ENCODE measurements around the gene TCF20.

The TCF20 gene

DNA sequence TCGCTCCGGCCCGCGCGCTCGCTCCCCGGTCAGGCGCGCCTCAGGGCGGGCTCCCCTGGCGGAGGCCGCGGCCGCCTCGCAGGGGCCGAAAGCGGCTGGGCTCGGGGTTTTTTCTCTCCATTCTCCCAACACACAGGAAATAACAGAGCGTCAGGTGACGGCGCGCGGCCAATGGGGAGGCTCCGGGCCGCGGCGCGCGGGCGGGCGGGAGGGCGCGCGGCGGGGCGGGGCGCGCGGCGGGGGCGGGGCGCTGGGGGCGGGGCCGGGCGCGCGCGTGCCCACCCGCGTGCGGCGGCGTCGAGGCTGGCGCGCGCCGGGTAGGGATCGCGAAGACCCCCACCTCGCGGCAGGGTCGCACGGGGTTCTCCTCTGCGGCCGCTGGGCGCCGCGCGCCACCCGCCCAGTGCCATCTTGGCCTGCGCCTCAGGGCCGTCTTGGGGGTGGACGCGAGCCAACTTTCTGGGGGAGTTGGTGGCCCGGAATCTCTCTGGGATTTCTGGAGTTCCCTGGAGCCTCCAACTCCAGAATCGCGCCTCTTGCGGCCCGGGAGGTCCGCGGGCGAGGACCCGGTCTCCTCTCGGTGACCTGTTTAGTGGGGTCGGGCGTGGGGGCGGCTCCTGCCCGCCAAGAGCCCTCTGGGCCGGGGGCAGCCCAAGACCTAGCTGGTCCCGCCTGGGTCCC, at the start of gene TCF20:
Gene TCF20, minus strand, starts transcription at position 144 of the 681 bp plus-strand sequence. CDS start 55,348 bp downstream, outside the sequence.
- peak; percentile 74 for DNase-seq

DNA sequence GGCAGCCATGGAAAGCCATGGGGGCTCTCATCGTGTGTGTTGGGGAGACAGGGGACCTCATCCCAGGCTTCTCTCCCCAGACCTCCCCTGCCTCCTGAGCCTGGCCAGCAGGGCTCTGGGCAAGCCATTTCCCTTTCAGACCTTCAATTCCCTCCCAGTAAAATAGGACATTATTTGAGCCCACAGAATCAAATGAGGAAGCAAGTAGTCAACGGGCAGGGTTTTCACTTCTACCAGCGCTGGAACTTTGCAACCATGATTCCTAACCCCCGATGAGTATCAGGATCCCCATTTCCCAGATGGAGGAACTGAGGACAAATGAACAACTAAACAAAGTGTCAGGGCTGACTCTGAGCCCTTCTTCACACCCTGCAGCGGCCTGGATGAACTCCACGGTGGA, 48.9 kb upstream of the TCF20 start:
- DNase-seq: no peak

DNA sequence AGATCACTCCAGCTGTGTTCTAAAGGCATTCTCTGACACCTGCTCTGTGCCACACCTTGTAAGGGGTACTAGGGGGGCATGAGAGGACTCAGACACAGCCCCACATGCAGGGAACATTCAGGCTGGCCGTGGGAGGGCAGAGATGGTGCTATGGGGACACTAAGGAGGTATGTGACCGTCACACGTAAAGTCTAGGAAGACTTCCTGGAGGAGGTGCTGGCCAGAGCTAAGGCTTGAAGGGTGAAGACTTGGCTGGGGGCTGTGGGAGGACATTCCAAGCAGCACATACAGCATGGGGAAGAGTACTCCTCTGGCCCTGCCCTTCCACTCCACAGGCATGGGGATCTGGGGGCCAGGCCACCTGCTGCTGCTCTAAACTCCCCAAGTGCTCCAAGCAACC, 48.5 kb upstream of the TCF20 start:
- DNase-seq: no peak

DNA sequence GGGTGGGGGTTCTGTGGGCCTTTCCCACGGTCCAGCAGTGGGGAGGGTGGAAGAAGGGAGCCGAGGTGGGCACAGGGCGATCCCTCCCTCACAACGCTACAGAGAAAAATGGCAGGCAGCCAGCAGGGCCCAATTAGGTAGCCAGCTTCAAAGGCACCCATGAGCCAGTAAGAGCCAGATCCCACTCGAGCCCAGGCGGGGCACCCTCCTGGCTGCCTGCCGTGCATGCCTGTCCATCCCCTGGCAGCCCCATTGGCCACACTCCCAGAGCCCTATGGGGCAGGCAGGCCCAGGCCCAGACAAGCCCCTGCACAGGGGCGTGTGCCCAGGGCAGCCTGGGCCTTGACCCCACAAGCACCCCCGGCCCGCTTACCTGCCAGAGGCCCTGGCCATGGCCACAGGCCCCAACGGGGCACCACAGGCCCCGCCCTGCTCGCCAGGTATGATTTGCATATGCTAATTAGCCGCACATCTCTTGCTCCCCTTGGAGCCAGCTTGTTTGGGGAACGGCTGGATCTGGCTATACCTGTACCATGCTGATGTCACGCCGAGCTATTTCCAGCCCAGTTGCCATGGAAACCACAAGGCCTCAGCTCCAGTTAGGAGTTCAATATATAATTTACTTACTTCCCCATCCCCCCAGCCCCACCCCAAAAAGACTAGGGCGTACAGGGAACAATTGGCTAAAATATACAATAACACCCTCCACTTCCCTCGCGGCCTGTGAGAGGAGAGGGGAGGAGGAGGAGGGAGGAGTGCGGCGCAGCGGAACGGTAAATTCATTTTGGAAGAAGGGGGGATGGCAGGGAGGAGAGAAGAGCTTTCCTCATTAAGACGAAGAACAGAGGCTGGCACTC, 47.5 kb upstream of the TCF20 start:
- DNase-seq: no peak

DNA sequence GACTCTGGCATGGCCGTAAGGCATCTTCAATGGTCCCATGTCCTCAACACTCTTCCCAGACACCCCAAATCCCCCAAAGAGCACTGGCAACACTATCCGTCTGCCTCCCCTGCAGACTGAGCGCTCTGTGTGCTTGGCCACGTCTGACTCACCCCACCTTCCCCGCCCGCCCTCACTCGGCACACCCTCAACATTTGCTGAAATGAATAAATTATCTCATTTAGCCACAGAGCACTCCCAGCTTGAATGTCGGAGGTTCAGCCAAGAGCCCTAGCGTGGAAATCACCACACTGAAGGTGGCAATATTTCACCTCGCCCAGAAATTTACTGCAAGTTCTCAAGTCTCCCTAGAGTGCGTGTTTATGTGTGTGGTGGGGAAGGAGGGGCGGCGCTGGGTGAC, 46.6 kb upstream of the TCF20 start:
- DNase-seq: no peak

DNA sequence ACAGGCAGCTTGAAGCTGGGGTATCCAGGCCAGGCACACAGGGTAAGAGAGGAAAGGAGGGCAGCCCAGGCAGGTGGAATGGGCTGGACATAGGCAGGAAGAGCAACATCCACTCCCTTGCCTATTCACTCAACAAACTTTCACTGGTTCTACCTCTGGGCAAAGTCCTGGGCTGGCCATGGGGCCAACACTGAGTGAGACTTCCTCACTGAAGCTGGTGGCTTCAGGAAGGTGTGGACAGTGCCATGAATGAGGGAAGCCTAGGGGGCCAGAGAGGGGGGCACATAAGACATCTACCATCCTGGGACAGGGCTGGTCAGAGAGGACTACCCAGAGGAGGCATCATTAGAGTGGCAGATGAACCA, 44.9 kb upstream of the TCF20 start:
- DNase-seq: no peak

DNA sequence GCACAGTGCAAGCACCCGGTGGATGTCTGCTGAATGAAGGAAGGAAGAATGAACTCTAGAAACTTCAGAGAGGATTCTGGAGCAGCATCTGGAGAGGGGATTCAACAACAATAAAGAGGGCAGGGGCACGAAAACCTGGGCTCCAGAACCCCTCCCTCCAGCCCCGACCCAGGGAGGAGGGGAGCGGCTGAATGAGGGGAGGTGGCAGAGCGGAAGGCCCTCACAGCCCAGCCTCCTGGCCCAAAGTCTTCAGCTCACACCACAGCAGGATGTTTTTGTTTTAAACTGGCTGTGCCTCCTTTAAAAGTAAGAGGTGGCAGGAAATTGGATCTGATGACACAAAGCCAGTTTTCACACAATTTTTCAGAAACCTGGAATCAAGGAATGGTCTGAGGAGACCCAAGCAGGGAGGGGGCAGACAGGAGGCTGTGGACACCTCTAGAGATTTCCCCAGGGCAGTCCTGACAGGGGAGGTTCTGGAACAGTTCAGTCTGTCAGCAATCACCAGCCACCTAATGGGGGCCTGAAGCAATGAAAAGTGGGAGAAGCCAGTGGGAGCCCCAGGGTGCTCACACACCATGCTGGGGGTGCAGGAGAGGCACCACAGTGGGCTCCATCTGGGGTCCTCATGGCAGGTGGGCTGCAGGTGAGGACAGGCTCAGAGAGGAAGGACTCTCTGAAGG, 44.4 kb upstream of the TCF20 start:
- no peak for DNase-seq

DNA sequence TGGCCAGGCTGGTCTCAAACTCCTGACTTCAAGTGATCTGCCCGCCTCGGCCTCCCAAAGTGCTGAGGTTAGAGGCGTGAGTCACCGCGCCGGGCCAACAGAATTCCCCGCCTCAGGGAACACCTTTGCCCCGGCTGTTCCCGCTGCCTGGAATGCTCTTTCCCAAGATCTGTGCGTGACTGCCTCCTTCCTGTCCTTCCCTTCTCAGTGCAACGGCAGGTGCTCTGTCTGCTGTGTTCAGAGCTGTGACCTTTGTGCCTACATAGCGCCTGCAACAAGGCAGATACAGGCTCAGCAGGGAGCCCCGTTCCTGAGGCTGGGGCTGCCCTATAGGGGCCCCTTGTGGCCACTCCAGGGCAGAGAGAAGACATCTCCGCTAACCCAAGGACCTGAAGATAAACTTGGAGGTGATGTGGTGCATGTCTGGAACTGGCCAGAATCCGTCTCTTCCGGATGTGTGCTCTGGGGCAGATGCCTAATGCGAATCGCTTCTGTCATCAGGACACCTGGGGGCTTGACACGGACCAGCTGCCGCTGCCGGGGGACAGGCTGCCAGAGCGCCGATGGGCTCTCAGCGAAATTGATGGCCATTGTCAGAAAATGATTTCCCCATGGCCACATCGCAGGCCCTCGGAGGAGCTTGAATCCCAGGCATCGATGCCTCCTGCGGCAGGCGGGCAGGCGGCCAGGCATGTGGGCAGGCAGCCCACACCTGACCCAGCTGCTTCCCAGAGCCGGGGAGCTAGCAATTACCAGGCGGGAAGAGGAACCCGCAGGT, 43.5 kb upstream of the TCF20 start:
- peak; percentile 26 for DNase-seq

DNA sequence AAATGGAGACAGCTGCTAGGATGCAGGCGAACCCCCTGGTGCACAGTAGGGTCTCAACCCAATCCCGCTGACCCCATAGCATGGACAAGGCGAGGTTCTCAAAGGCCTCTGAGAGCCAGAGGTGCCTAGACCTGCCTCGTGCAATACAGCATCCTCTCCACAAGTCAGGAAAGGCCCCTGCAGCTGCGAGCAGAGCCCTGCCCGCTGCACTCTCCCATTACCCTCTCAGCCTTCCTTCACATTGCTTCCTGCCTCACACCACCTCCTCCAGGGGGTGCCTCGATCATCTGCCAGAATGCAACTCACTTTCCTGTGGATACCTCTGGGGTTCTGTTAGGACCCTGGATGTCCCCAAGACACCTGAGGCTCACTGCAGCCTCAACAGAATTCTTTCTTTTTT, 42.8 kb upstream of the TCF20 start:
- DNase-seq: no peak

DNA sequence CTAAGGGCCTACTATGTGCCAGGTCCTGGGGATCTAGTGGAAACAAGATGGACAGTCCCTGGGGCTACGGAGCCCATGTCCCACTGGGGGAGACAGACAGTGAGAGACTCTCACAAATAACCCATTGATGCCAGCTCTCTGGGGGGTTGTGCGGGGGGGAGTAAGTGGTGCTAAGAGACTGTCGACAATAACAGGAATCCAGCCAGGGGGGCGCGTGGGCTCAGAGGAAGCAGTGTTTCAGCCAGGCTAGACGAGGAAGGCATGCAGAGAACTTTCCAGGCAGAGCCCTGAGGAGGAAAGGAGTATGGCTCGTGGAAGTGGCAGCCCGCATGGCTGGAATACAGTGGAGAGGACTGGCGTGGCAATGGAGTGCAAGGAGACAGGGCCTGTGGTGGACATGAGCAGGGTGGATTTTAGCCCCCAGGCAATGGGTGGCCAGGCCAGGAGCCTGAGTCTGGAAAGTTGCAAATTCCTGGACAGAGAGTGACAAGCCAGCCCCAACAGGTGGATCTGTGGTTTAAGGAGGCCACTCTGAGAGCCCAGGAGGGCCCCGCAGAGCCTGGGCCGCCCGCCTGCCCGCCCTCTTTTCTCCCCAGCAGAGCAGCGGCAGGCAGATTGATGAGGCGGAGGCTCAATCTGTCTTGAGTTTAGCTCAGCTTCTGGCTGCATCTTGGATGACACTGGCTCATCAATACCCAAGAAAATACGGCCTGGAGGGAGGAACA, 40.0 kb upstream of the TCF20 start:
- no peak for DNase-seq

DNA sequence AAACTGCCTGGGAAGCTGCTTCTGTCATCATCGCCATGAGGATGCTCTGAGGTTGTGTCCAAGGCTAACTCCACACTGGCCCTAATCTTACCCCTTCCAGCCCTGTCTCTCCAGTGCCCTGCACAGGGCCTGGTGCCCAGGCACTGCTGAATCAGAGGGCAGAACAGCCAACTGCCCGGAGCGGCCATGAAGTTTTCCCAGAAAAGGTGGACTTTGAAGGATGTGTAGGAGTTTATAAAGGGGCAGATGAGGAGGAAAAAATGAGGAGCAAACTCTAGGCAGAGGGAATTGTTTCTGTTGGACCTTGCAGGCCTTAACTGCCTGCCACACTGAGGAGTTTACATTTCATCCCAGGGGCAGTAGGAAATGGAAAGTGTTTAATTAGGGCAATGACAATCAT, 39.4 kb upstream of the TCF20 start:
- DNase-seq: no peak

DNA sequence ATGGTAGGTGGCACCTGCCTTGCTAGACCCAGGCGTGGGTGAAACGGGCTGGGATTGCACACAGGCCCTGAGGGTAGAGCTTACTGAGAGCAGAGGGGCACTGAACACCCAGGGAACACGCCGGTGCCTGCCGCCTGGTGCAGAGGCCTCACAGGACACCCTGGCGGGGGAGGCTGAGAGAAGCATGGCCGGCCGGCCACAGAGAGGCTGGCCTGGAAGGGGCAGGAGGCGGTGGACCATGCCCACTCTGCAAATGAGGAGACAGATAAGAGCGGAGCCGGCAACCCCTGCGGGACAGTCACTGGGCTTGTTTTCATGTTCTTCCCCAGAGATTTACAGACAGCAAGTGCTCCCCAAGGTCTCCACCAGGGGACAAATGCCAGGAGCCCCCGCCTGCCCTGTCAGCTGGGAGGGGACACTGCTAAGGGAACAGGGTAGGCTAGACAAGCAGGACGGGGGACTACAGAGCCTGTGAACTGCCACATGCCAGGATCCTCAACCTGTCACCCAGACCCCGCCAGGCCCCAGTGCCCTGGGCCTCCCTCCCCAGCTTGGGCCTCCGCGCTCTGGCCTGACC, 38.5 kb upstream of the TCF20 start:
- no peak for DNase-seq

DNA sequence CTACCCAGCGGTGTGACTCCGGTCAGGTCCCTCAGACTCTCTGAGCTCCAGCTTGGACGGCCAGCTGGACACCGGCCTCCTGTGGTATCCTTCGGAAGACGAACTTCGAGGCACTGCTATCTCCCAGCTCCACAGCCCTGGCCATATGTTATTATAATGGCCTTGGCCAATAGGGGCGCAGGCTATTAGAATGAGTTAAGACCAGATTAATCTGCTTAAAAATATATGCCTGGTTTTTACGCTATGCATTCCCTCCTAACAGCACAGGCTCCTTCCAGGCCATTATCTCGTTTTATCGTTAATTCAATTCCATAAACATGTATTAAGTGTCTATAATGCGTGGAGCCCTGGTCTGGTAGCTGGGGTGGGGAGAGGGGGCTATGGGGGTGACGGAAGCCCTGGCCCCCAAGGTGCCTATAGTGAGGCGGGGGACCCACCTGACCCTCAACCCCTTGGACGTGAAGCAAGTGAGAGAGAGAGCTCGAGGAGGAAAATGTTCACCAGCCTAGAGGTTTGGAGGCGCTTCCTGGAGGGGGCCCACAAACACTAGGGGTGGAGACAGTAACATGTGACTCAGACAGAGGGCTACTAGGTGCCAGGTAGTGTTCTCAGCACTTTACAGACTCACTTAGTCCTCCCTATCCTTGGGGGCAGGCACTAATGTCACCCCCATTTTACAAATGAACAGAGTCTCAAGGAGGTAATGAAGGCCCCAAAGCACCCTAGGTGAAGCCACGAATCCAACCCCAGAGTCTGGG, 37.5 kb upstream of the TCF20 start:
- DNase-seq: no peak

DNA sequence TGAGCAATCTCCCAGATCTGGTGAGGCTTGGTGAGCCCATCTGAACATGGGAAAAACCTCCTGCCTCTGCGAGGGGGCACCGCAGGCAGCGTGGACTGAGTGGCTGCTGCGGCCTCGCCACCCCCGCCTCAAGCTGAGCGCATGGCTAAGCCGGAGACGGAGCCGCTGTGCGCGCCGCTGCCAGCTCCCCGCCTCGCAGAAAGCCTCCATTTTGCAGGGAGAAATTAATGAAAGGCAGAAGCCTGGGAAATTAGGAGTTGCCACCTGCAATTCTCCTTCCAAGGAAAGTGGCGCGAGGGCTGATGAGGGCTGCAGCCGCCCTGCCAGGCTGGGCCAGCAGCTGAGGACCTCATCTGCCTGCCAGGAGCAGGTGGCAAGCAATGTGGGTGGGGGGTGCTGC, 35.6 kb upstream of the TCF20 start:
- DNase-seq: no peak

DNA sequence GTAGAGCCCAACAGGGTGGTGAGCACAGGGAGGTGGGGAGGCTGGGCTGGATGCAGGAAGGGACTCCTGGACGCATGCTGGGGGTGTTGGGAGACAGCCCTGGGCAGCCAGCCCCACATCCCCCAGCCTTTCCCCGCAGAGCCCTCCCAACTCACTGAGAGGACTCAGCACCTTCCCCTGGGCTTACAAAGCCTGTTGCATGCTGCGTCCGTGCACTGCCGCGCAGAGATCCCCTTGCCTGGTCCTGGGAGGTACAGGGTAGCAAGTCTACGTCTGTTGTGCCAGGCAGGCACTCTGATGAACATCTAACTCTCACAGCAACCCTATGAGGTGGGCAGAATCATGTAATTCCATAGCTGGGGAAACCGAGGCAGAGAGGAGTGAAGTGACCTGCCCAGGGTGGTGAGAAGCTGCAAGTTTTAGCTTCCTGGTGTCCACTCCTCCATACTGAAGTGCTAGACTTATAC, 33.9 kb upstream of the TCF20 start:
- DNase-seq: no peak

DNA sequence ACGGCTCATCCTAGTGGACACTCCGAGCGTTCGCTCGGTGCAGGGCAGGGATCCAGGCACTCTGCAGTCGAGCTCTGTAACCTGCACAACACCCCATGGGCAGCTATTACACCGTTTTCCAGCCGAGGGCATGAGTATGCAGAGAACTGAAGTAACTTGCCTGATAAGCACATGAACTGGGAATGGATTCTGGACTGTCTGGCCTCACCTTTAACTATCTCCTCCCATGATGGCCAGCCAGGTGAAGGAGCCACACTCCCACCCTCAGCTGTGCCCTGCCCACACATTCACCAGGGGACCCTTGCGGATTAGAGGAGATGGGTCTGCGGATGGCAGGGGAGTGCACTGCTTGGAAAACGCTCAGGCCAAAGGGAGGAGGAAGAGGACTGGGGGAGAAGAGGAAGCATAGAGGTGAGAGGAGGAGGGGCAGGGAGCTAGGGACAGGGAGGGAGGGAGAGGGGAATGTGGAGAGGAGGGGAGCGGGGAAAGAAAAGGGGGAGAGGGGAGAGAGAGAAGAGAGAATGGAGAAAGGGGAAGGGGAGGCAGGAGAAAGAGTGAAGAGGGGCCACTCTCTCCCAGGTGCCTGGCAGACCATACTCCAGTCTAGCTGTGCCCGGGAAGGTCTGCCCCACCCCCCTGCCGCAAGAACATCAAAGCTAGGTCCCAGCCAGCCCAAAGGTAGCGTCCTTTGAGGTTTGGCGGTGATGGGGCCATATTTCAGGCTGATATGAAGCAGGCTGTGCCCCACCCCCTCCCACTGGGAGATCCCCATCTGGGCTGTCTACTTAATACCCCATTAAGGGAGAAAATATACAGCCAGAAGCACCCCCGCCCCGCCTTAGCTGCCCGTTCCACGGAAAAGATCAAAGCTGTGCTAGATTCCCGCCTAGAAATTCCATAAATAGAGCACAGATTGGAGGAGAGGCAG, 33.2 kb upstream of the TCF20 start:
- no peak for DNase-seq

DNA sequence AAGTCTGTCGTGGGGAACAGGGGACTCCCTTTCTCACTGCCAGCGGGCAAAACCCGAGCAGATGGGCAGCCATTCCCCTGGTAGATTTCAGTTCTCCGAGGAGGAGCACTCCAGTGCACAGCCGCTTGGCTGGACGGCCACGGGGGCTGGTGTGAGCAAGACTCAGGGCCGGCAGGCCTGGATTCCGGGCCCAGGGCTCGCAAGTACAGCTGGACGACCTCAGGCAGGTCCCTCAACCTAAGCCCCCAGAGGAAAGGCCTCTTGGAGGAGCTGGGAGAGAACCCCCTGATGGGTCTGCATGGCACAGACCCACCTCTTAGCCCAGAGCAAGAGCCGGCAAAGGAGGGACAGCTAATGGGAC, 31.3 kb upstream of the TCF20 start:
- DNase-seq: no peak

DNA sequence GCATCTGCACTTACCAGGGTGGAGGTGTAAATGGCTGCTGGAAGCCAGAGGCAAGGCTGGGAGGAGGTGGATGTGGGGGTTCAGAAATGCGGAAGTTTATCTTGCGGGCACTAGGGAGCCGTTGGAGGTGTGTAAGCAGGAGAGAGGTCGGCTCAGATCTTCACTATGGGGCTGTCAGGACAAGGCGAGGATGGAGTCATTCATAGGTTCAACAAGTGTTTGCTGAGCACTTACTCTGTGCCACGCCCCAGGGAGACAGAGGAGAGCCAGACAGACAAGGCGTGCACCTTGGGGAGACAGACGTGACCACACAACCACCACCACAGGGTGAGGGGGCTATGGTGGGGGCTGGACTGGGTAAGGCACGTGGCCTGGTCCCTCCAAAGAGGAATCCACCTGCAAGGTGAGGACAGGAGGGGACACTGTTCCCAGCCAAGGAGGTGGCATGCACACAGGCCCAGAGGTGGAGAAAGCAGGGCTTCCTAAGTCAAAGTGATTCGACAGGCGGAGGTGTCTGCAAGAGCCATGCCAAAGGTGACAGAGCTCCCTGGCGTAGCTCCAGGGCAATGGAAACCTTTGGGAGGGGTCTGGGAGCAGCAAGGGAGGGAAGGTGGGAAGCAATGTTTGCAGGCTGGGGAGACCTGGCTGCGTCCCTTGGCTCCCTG, 30.8 kb upstream of the TCF20 start:
- DNase-seq: no peak

DNA sequence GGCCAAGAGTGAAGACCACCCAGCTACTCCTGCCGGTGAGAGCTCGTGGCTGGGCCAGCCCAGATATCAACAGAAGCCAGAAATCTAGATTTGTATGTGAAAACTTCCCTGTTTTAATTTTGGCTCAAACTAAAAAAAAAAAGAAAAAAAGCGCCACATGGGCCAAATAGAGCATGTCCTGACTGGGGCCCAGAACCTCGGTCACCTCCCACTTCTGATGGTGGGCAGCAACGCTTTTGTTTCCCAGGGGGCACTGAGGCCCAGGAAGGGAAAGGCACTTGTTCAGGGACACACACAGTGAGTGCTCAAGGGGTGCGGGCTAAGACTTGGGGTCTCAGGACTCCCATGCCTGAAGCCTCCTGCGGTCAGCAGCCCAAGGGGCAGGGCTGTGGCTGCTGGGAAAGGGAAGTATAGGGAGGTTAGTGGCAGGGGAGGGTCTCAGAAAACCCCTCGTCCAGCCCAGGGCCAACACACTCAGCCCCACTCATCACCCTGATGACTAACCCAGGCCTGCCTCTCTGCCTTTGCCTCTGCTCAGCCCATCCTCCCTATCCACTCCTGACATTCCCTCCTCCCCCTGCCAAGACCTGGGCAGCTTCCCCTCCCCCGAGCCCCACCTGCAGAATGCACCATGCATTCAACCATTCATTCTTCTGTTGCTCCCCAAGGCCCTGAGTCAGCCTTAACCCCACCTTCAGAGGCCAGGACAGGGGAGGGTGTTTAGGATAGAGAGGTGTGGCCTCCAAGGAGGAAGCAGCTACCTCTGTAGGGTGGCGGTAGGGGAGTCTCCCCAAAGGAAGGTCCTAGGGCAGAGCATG, 30.0 kb upstream of the TCF20 start:
- peak; percentile 42 for DNase-seq
